Measurements from ENCODE around the gene CASP5. TPM values are rescaled to one million over a fixed set of nuclear protein-coding genes. Genes with fewer than 3 reads are reported as not detected.
"Not testable (repeated sequence)": the region's sequence is repeated elsewhere in the genome, so short reads cannot be mapped to it uniquely, and the experiment has no call there.

The CASP5 gene
- polyA plus RNA-seq, 12 donors = 0.24 to 0.81 (median 0.32) TPM; not detected in 7

GRCh38 chr11:105033781-105034180, 10.8 kb upstream of the CASP5 start:
- no peak for DNase-seq

- no peak for DNase-seq
Observed at GRCh38 chr11:105033343-105033742, 10.4 kb upstream of the CASP5 start.

- DNase-seq = no peak
Observed at GRCh38 chr11:105032495-105032894, 9.5 kb upstream of the CASP5 start.

GRCh38 chr11:105027678-105028077, 4.7 kb upstream of the CASP5 start:
- no peak for DNase-seq

GRCh38 chr11:105024394-105024793, 1.4 kb upstream of the CASP5 start:
- no peak for DNase-seq

- no peak for DNase-seq
Observed at GRCh38 chr11:105022527-105022926, 441 bp downstream of the CASP5 start.

GRCh38 chr11:105007463-105007862, 15.5 kb downstream of the CASP5 start:
- no peak for DNase-seq

GRCh38 chr11:105005451-105005845, 17.5 kb downstream of the CASP5 start:
- no peak for DNase-seq

GRCh38 chr11:105004021-105004420, 18.9 kb downstream of the CASP5 start:
- DNase-seq = peak; percentile 17

- no peak for DNase-seq
Observed at GRCh38 chr11:105003151-105003550, 19.8 kb downstream of the CASP5 start.

GRCh38 chr11:105000797-105001196, 22.2 kb downstream of the CASP5 start:
- DNase-seq = no peak

- DNase-seq = no peak
Observed at GRCh38 chr11:105000167-105000566, 22.8 kb downstream of the CASP5 start.

GRCh38 chr11:104999721-105000120, 23.2 kb downstream of the CASP5 start:
- no peak for DNase-seq

GRCh38 chr11:104997288-104997687, 25.7 kb downstream of the CASP5 start:
- DNase-seq = no peak

- DNase-seq = no peak
Observed at GRCh38 chr11:104995001-104995408, 28.0 kb downstream of the CASP5 start.

GRCh38 chr11:104992781-104993180, 30.2 kb downstream of the CASP5 start:
- DNase-seq = no peak

GRCh38 chr11:104991994-104992393, 31.0 kb downstream of the CASP5 start:
- DNase-seq = no peak

GRCh38 chr11:104984808-104985207, 38.2 kb downstream of the CASP5 start:
- no peak for DNase-seq

- DNase-seq = no peak
Observed at GRCh38 chr11:104979839-104980238, 43.1 kb downstream of the CASP5 start.

GRCh38 chr11:104973616-104974015, 49.4 kb downstream of the CASP5 start:
- DNase-seq = no peak

GRCh38 chr11:104972924-104973323, 50.0 kb downstream of the CASP5 start:
- DNase-seq = not testable (repeated sequence)

GRCh38 chr11:104970756-104971155, 52.2 kb downstream of the CASP5 start:
- no peak for DNase-seq

GRCh38 chr11:104968856-104969776, 53.9 kb downstream of the CASP5 start:
- DNase-seq = peak; percentile 65

Measured in muscle of arm (tissue), 12 donors.